Stomach (tissue), 9 donors: ENCODE data around the gene C1QL1. TPM values are rescaled to one million over a fixed set of nuclear protein-coding genes. Genes with fewer than 3 reads are reported as not detected.

Experiments used
- DNase-seq, 2 donors: peaks; one replicate each; pipeline versions ENCODE4 v3.0.0 to v3.0.0-alpha.2; 2013 to 2019
- H3K27ac ChIP-seq, 5 donors: fragments of 200-600 bp in 4 of 5; sonication (generic) in 4 of 5; one replicate each; pipeline ENCODE4 v1.5.1; 2013 to 2019; ENCODE audit warnings: mild to moderate bottlenecking in 1 of 5, moderate library complexity in 1 of 5
- H3K27me3 ChIP-seq, 3 donors: fragments of 200-600 bp; sonication (generic); one replicate each; pipeline ENCODE4 v1.5.1; 2017 to 2019; ENCODE audit warnings: mixed run types in 1 of 3
- H3K36me3 ChIP-seq, 4 donors: fragments of 200-600 bp; sonication (generic); 1 replicate in 3 of 4; 2 replicates in 1 of 4; pipeline ENCODE4 v1.5.1; 2016 to 2019
- H3K4me1 ChIP-seq, 4 donors: fragments of 200-600 bp; sonication (generic); one replicate each; pipeline ENCODE4 v1.5.1; 2016 to 2019
- H3K4me3 ChIP-seq, 4 donors: fragments of 200-600 bp; sonication (generic) in 3 of 4; one replicate each; pipeline ENCODE4 v1.5.1; 2016 to 2019; ENCODE audit warnings: mild to moderate bottlenecking in 1 of 4
- H3K9me3 ChIP-seq, 4 donors: fragments of 200-600 bp; sonication (generic); one replicate each; pipeline ENCODE4 v1.5.1; 2016 to 2019
- EP300 ChIP-seq: sonication (generic); formaldehyde crosslinking; IDR thresholded peaks from one replicate; pipeline ENCODE4 v1.6.1; 2017; ENCODE audit warnings: antibody characterized with exemption
- POLR2A ChIP-seq, 4 donors: fragments of 450-650 bp; IDR thresholded peaks; one replicate each; pipeline ENCODE4 v1.6.1; 2016; ENCODE audit warnings: antibody characterized with exemption in 4 of 4, control low read depth in 2 of 4, mild to moderate bottlenecking in 1 of 4, moderate library complexity in 1 of 4
- POLR2AphosphoS5 ChIP-seq, 3 donors: sonication (generic); formaldehyde crosslinking; IDR thresholded peaks; one replicate each; pipeline ENCODE4 v1.6.1; 2016; ENCODE audit warnings: antibody characterized with exemption in 3 of 3
- WGBS, 5 donors: extraction: QIAGEN DNeasy Blood & Tissue Kit in 3 of 5; methylation state at CpG; one replicate each; pipeline versions ENCODE4 v1.1.5 to v1.1.7; 2013 to 2018; 5-methylcytosine and 5-hydroxymethylcytosine counted together
- intact Hi-C: fragments of 100-400 bp; cut with DNase I; formaldehyde crosslinking; loops from one replicate; pipeline ENCODE4 v1.15.1; 2023; ENCODE audit warnings: low total_unique reads
- polyA plus RNA-seq, 3 donors: library from polyadenylated mRNA; stranded (reverse); fragments of 200-250 nt; gene quantifications; one replicate each; pipeline ENCODE4 v1.2.3, GENCODE V29; 2013
- total RNA-seq, 5 donors: library from RNA; depleted of rRNA; stranded (reverse); fragments of >200 nt; gene quantifications; one replicate each; pipeline versions ENCODE4 v1.1.0 to v1.2.3, GENCODE V29; 2014 to 2016
- TF ChIP-seq, protein P1 (sequence below), 7 experiments: fragments of 450-650 bp in 4 of 7; fragments of 200-600 bp in 3 of 7; sonication (generic) in 3 of 7; IDR thresholded peaks; one replicate each; pipeline ENCODE4 v1.5.1; 2016 to 2019; ENCODE audit warnings: antibody characterized with exemption in 7 of 7, control low read depth in 2 of 7, mild to moderate bottlenecking in 1 of 7
- donor health status: healthy with polysubstance abuse.
- donor health status: Bipolar disorder and iron deficiency.
- donor health status: healthy.

C1QL1 gene
- total and polyA plus RNA-seq, 8 donors, result 2.2 to 16.3 (median 5.2) TPM; not detected in 1

DNA sequence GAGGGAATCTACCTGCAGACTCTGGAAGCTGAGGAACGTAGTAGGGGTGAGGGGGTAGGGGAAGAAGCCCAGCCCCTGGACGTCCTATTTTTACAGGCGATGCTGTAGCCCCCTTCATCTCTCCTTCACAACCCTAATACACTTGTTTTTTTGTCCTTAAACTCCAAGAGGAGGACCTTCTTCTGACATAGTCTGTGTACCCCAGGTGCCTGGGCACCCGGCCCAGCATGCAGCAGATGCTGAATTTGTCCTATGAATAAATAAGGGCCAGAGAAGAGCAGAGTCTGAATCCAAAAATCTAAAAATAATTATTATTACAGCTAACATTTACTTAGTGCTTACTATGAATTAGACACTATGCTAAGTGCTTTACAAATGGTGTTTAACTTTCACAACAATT is 25.6 kb downstream of the C1QL1 start:
- TF ChIP-seq POLR2AphosphoS5 (IDR thresholded peaks at IDR 0.05), result no peak
- no peak for TF ChIP-seq EP300
- TF ChIP-seq POLR2A (IDR thresholded peaks at IDR 0.05), result no peak
- TF ChIP-seq, protein P1, sequence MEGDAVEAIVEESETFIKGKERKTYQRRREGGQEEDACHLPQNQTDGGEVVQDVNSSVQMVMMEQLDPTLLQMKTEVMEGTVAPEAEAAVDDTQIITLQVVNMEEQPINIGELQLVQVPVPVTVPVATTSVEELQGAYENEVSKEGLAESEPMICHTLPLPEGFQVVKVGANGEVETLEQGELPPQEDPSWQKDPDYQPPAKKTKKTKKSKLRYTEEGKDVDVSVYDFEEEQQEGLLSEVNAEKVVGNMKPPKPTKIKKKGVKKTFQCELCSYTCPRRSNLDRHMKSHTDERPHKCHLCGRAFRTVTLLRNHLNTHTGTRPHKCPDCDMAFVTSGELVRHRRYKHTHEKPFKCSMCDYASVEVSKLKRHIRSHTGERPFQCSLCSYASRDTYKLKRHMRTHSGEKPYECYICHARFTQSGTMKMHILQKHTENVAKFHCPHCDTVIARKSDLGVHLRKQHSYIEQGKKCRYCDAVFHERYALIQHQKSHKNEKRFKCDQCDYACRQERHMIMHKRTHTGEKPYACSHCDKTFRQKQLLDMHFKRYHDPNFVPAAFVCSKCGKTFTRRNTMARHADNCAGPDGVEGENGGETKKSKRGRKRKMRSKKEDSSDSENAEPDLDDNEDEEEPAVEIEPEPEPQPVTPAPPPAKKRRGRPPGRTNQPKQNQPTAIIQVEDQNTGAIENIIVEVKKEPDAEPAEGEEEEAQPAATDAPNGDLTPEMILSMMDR (IDR thresholded peaks at IDR 0.05), result no peak
- no peak overlapping the region for H3K27ac ChIP-seq
- H3K27me3 ChIP-seq, result peaks cover 0 to 10% (median 0%) of the 10 kb centered on the region in 3 donors
- 77 to 90% (median 86%) methylated on average over 4 of the region's 4 CpGs for WGBS, 5 donors
- H3K9me3 ChIP-seq, result no peaks in the 10 kb centered on the region
- peaks cover 5 to 22% (median 17%) of the 10 kb centered on the region in 4 donors for H3K4me1 ChIP-seq
- H3K36me3 ChIP-seq, result no peaks in the 10 kb centered on the region
- no peak for DNase-seq
- intact Hi-C loops, result no loop called here
- no peak overlapping the region for H3K4me3 ChIP-seq

DNA sequence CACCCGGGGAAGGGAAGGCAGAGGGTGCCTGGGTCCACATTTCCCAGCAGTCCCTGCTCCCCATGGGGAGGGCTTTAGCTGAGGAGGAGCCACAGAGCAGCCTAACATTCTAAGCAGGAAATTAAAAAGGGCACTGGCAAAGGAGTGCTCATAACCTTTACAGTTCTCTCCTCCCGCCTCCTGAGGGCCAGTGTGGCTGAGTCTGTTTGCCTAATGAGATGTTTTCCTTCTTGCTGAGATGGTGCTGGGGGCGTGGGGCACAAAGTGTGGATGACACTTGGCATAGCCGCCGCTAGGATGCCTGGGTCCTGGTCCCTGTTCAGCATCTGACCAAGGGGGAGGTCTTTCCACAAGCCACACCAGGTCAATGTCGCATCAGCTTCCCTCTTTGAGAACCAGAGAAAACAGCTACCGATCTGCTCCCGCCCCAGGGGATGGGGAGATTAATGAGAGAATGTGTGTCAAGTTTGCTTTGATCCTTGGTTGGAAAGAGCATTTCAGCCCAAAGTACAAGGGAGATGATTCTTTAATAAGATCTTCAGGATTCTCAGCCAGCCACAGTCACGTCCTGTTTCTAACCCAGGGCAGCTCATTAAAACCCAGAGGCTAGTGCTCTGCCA is 26.3 kb downstream of the C1QL1 start:
- H3K27me3 ChIP-seq, result peaks cover 0 to 4% (median 0%) of the 10 kb centered on the region in 3 donors
- 77 to 81% (median 78%) methylated on average over 7 to 9 of the region's 9 CpGs for WGBS, 5 donors

DNA sequence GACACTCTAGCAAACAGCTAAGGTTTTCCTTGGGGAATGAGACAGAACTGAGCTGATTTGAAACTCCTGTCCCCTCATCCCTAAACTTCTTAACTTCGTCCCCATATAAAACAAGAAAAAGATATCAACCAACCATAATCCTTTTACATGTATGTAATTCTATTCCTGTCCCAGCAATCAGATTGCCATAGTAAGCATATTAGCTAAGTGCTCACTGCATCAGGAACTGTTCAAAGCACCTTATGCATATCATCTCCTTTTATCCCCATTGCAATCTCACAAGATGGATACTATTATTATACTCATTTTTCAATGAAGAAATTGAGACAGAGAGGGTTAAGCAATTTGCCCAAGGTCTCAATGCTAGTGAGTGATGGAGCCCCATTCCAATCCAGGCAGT is 27.3 kb downstream of the C1QL1 start:
- Histone ChIP-seq H3K27me3 (no peaks in the 10 kb centered on the region), H3K9me3 (no peaks in the 10 kb centered on the region), H3K4me3 (no peak overlapping the region), H3K4me1 (peaks cover 0 to 11% (median 8%) of the 10 kb centered on the region in 4 donors), H3K27ac (no peak overlapping the region), H3K36me3 (no peaks in the 10 kb centered on the region)
- DNase-seq, result no peak
- 37 to 78% (median 45%) methylated on average over 1 of the region's 1 CpG for WGBS, 5 donors
- TF ChIP-seq POLR2A (IDR thresholded peaks at IDR 0.05), result no peak
- TF ChIP-seq EP300, result no peak
- TF ChIP-seq, protein P1 (IDR thresholded peaks at IDR 0.05), result no peak
- no peak for TF ChIP-seq POLR2AphosphoS5 (IDR thresholded peaks at IDR 0.05)
- intact Hi-C loops, result no loop called here

More for the DNA sequence above, 26.3 kb downstream of the C1QL1 start:
- H3K36me3 ChIP-seq, result no peaks in the 10 kb centered on the region
- no peak for DNase-seq
- H3K9me3 ChIP-seq, result no peaks in the 10 kb centered on the region
- no peak overlapping the region for H3K27ac ChIP-seq
- intact Hi-C loops, result no loop called here
- TF ChIP-seq POLR2A (IDR thresholded peaks at IDR 0.05), result no peak
- TF ChIP-seq POLR2AphosphoS5 (IDR thresholded peaks at IDR 0.05), result no peak
- TF ChIP-seq, protein P1 (IDR thresholded peaks at IDR 0.05), result no peak
- no peak for TF ChIP-seq EP300
- H3K4me1 ChIP-seq, result peaks cover 0 to 16% (median 10%) of the 10 kb centered on the region in 4 donors
- H3K4me3 ChIP-seq, result no peak overlapping the region

DNA sequence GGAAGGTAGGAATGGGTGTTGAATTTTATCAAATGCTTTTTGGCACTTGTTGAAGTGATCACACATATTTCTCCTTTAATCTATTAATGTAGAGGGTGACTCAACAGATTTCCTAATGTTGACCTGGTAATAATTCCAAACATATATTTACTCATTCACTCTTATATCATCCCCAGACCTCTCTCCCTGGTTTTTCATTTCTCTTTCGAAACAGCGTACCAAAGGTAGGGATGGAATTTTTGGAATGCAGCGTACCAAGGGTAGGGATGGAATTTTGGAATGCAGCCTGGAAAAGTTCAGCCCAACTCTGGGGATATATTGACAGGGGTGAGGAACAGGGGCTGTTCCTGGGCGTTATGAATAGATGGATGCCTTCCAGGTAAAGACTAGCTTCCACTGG is 27.8 kb downstream of the C1QL1 start:
- DNase-seq, result no peak
- 32 to 53% (median 34%) methylated on average over 4 of the region's 4 CpGs for WGBS, 5 donors
- intact Hi-C loops, result no loop called here
- no peak overlapping the region for H3K4me3 ChIP-seq
- TF ChIP-seq, protein P1 (IDR thresholded peaks at IDR 0.05), result no peak
- TF ChIP-seq POLR2AphosphoS5 (IDR thresholded peaks at IDR 0.05) (no peak), POLR2A (IDR thresholded peaks at IDR 0.05) (no peak), EP300 (no peak)
- H3K27me3 ChIP-seq, result no peaks in the 10 kb centered on the region
- no peaks in the 10 kb centered on the region for H3K36me3 ChIP-seq
- no peak overlapping the region for H3K27ac ChIP-seq
- no peaks in the 10 kb centered on the region for H3K9me3 ChIP-seq
- H3K4me1 ChIP-seq, result peaks cover 0 to 11% (median 8%) of the 10 kb centered on the region in 4 donors
